Endothelial cell of umbilical vein (primary cell): ENCODE measurements around the gene CFTR.

Experiments
- EZH2 ChIP-seq: IDR thresholded peaks from 2 replicates; pipeline ENCODE4 v1.6.1; 2012; ENCODE audit warnings: borderline replicate concordance, low read depth, mild to moderate bottlenecking, moderate library complexity, low read length, inconsistent platforms; ENCODE audit not compliant: severe bottlenecking
- FOS ChIP-seq: IDR thresholded peaks from 2 replicates; pipeline ENCODE4 v1.6.1; 2011; ENCODE audit warnings: mild to moderate bottlenecking, low read length, moderate library complexity, borderline replicate concordance; ENCODE audit not compliant: insufficient read depth
- GATA2 ChIP-seq: IDR thresholded peaks from 2 replicates; pipeline ENCODE4 v1.7.0; 2011; ENCODE audit warnings: low read depth, mild to moderate bottlenecking, moderate library complexity, mixed read lengths, low read length; ENCODE audit not compliant: insufficient read length, insufficient read depth
- JUN ChIP-seq: IDR thresholded peaks from 2 replicates; pipeline ENCODE4 v1.6.1; 2011; ENCODE audit warnings: borderline replicate concordance, low read depth; ENCODE audit not compliant: insufficient read length, insufficient read depth
- MYC ChIP-seq: IDR thresholded peaks from one replicate; pipeline ENCODE4 v1.6.1; 2011; ENCODE audit warnings: mild to moderate bottlenecking, low read depth, low read length
- POLR2A ChIP-seq: IDR thresholded peaks from 2 replicates; pipeline ENCODE4 v1.6.1; 2012; ENCODE audit warnings: low read depth, mild to moderate bottlenecking, control low read depth, low read length
- POLR2AphosphoS5 ChIP-seq: IDR thresholded peaks from 2 replicates; pipeline ENCODE4 v1.6.1; 2012; ENCODE audit warnings: low read depth, mild to moderate bottlenecking, control low read depth, low read length, moderate library complexity; ENCODE audit not compliant: insufficient read depth
- TF ChIP-seq, protein P1 (sequence below), 2 donors: IDR thresholded peaks; 1 replicate in 1 of 2; 2 replicates in 1 of 2; pipeline ENCODE4 v1.5.1; 2011; ENCODE audit warnings: low read length in 2 of 2, mild to moderate bottlenecking in 2 of 2, moderate library complexity in 2 of 2, control low read depth in 1 of 2, inconsistent platforms in 1 of 2, low read depth in 1 of 2; ENCODE audit not compliant: insufficient read depth in 1 of 2; ENCODE audit errors: extremely low read depth in 1 of 2
- TF ChIP-seq, protein P2 (sequence below): IDR thresholded peaks from 2 replicates; pipeline ENCODE4 v1.6.1; 2011; ENCODE audit not compliant: insufficient read depth, insufficient read length

DNA sequence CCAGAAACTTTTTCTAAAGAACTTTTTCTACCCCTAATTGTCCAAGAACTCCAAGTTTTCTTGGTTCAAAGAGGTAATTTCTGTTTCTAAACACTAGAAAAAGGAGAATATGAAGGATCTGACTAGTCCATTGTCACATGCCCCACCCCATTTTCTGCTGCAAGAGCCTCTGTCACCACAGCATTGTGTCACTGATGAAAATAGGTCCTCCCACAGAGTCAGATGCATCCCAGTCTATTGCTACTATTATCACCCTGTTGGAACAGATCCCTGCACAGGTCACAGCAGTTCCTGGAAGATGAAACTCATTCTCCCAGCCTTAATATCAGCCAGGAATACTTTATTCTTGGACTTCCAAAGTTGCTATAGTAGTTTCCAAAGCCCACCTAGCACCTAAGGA lies 7.5 kb upstream of the CFTR start:
- TF ChIP-seq, protein P1, sequence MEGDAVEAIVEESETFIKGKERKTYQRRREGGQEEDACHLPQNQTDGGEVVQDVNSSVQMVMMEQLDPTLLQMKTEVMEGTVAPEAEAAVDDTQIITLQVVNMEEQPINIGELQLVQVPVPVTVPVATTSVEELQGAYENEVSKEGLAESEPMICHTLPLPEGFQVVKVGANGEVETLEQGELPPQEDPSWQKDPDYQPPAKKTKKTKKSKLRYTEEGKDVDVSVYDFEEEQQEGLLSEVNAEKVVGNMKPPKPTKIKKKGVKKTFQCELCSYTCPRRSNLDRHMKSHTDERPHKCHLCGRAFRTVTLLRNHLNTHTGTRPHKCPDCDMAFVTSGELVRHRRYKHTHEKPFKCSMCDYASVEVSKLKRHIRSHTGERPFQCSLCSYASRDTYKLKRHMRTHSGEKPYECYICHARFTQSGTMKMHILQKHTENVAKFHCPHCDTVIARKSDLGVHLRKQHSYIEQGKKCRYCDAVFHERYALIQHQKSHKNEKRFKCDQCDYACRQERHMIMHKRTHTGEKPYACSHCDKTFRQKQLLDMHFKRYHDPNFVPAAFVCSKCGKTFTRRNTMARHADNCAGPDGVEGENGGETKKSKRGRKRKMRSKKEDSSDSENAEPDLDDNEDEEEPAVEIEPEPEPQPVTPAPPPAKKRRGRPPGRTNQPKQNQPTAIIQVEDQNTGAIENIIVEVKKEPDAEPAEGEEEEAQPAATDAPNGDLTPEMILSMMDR (IDR thresholded peaks at IDR 0.05; ENCODE audit: extremely low read depth in 1 of 2, insufficient read depth in 1 of 2, low read depth in 1 of 2, low read length in 2 of 2), result no peak
- no peak for TF ChIP-seq EZH2
- TF ChIP-seq, protein P2, sequence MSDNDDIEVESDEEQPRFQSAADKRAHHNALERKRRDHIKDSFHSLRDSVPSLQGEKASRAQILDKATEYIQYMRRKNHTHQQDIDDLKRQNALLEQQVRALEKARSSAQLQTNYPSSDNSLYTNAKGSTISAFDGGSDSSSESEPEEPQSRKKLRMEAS, result no peak
- no peak for TF ChIP-seq POLR2AphosphoS5
- TF ChIP-seq POLR2A, result no peak
- TF ChIP-seq JUN, result no peak
- no peak for TF ChIP-seq GATA2
- no peak for TF ChIP-seq MYC
- TF ChIP-seq FOS, result no peak
